Liver (tissue), 9 donors: ENCODE results near the gene TIGD1. TPM values are rescaled to one million over a fixed set of nuclear protein-coding genes. Genes with fewer than 3 reads are reported as not detected.

Experiments used
- DNase-seq: peaks from one replicate; pipeline ENCODE4 v3.0.0-alpha.2; 2017; ENCODE audit warnings: low spot score
- H3K27ac ChIP-seq, 2 donors: one replicate each; pipeline ENCODE4 v1.7.0; 2013; ENCODE audit warnings: inconsistent platforms in 2 of 2, low read length in 2 of 2, control low read depth in 1 of 2, low read depth in 1 of 2, mild to moderate bottlenecking in 1 of 2
- H3K27me3 ChIP-seq, 4 donors: one replicate each; pipeline versions ENCODE4 v1.6.1 to v1.7.0; 2013; ENCODE audit warnings: low read length in 3 of 4, inconsistent platforms in 1 of 4, mild to moderate bottlenecking in 1 of 4, moderate library complexity in 1 of 4; ENCODE audit not compliant: control insufficient read depth in 4 of 4, insufficient read depth in 4 of 4
- H3K36me3 ChIP-seq, 4 donors: one replicate each; pipeline versions ENCODE4 v1.6.1 to v1.7.0; 2013; ENCODE audit warnings: low read length in 3 of 4, mild to moderate bottlenecking in 3 of 4, low read depth in 1 of 4, moderate library complexity in 1 of 4; ENCODE audit not compliant: control insufficient read depth in 4 of 4, insufficient read depth in 3 of 4
- H3K4me1 ChIP-seq, 4 donors: one replicate each; pipeline versions ENCODE4 v1.6.1 to v1.7.0; 2013; ENCODE audit warnings: low read length in 3 of 4, mild to moderate bottlenecking in 3 of 4, moderate library complexity in 1 of 4; ENCODE audit not compliant: control insufficient read depth in 4 of 4, insufficient read depth in 4 of 4
- H3K4me3 ChIP-seq, 3 donors: one replicate each; pipeline versions ENCODE4 v1.6.1 to v1.7.0; 2013; ENCODE audit warnings: low read length in 3 of 3, control low read depth in 1 of 3, low read depth in 1 of 3, mild to moderate bottlenecking in 1 of 3
- H3K9ac ChIP-seq, 2 donors: one replicate each; pipeline ENCODE4 v1.7.0; 2013; ENCODE audit warnings: low read length in 2 of 2, mild to moderate bottlenecking in 2 of 2, moderate library complexity in 2 of 2, control low read depth in 1 of 2, low read depth in 1 of 2
- H3K9me3 ChIP-seq, 4 donors: one replicate each; pipeline versions ENCODE4 v1.6.1 to v1.7.0; 2013; ENCODE audit warnings: low read length in 3 of 4; ENCODE audit not compliant: control insufficient read depth in 4 of 4
- EGR1 ChIP-seq, 2 donors: IDR thresholded peaks; 2 replicates each; pipeline ENCODE4 v1.6.1; 2016 to 2018; ENCODE audit warnings: antibody characterized with exemption in 2 of 2, low read depth in 2 of 2
- FOXA1 ChIP-seq: IDR thresholded peaks from 2 replicates; pipeline ENCODE4 v1.6.1; 2016; ENCODE audit warnings: antibody characterized with exemption
- FOXA2 ChIP-seq: IDR thresholded peaks from 2 replicates; pipeline ENCODE4 v1.6.1; 2016; ENCODE audit warnings: antibody characterized with exemption
- GABPA ChIP-seq, 2 donors: IDR thresholded peaks in 1 of 2; conservative IDR thresholded peaks in 1 of 2; 2 replicates each; pipeline ENCODE4 v1.6.1; 2016; ENCODE audit warnings: antibody characterized with exemption in 2 of 2, mild to moderate bottlenecking in 1 of 2, moderate library complexity in 1 of 2
- HNF4A ChIP-seq, 2 donors: conservative IDR thresholded peaks; 2 replicates each; pipeline ENCODE4 v1.6.1; 2016; ENCODE audit warnings: antibody characterized with exemption in 2 of 2, mild to moderate bottlenecking in 2 of 2
- HNF4G ChIP-seq: IDR thresholded peaks from 2 replicates; pipeline ENCODE4 v1.6.1; 2016; ENCODE audit warnings: antibody characterized with exemption
- JUND ChIP-seq, 2 donors: IDR thresholded peaks; 2 replicates each; pipeline ENCODE4 v1.6.1; 2016; ENCODE audit warnings: antibody characterized with exemption in 2 of 2
- NR2F2 ChIP-seq: IDR thresholded peaks from 2 replicates; pipeline ENCODE4 v1.6.1; 2016; ENCODE audit warnings: antibody characterized with exemption
- RAD21 ChIP-seq, 2 donors: IDR thresholded peaks; 2 replicates each; pipeline ENCODE4 v1.6.1; 2016; ENCODE audit warnings: antibody characterized with exemption in 2 of 2, mild to moderate bottlenecking in 2 of 2
- RXRA ChIP-seq, 2 donors: IDR thresholded peaks; 2 replicates each; pipeline ENCODE4 v1.6.1; 2017 to 2018; ENCODE audit warnings: antibody characterized with exemption in 2 of 2, mild to moderate bottlenecking in 1 of 2
- SP1 ChIP-seq: IDR thresholded peaks from 2 replicates; pipeline ENCODE4 v1.6.1; 2018; ENCODE audit warnings: antibody characterized with exemption, mild to moderate bottlenecking
- TAF1 ChIP-seq: conservative IDR thresholded peaks from 2 replicates; pipeline ENCODE4 v1.6.1; 2016; ENCODE audit warnings: antibody characterized with exemption, mild to moderate bottlenecking
- YY1 ChIP-seq: IDR thresholded peaks from 2 replicates; pipeline ENCODE4 v1.6.1; 2016; ENCODE audit warnings: antibody characterized with exemption, mild to moderate bottlenecking
- WGBS: extraction: QIAGEN DNeasy Blood & Tissue Kit; methylation state at CpG from one replicate; pipeline ENCODE4 v1.1.7; 2013; 5-methylcytosine and 5-hydroxymethylcytosine counted together
- polyA plus RNA-seq, 2 donors: library from polyadenylated mRNA; stranded (reverse) in 1 of 2; unstranded in 1 of 2; fragments of 200-250 nt in 1 of 2; fragments of >200 nt in 1 of 2; fragmentation: Nextera tagmentation in 1 of 2; extraction: Ambion mirVana in 1 of 2; gene quantifications; one replicate each; pipeline versions ENCODE4 v1.2.1 to v1.2.3, GENCODE V29; 2013 to 2015
- total RNA-seq, 2 donors: library from RNA; depleted of rRNA; stranded (reverse); fragments of >200 nt; gene quantifications; one replicate each; pipeline ENCODE4 v1.2.3, GENCODE V29; 2014
- TF ChIP-seq, protein P1 (sequence below): IDR thresholded peaks from 2 replicates; pipeline ENCODE4 v1.6.1; 2016; ENCODE audit warnings: antibody characterized with exemption
- TF ChIP-seq, protein P2 (sequence below): IDR thresholded peaks from 2 replicates; pipeline ENCODE4 v1.6.1; 2016; ENCODE audit warnings: antibody characterized with exemption
- TF ChIP-seq, protein P3 (sequence below): IDR thresholded peaks from 2 replicates; pipeline ENCODE4 v1.6.1; 2016; ENCODE audit warnings: antibody characterized with exemption
- TF ChIP-seq, protein P4 (sequence below): IDR thresholded peaks from 2 replicates; pipeline ENCODE4 v1.6.1; 2016; ENCODE audit warnings: antibody characterized with exemption, mild to moderate bottlenecking
- donor health status: healthy.
- donor health status: healthy.
- donor health status: healthy.
- donor health status: healthy.
- donor health status: healthy.

TIGD1 gene
- total and polyA plus RNA-seq, 4 donors: 0.50 to 3.0 (median 1.7) TPM

DNA sequence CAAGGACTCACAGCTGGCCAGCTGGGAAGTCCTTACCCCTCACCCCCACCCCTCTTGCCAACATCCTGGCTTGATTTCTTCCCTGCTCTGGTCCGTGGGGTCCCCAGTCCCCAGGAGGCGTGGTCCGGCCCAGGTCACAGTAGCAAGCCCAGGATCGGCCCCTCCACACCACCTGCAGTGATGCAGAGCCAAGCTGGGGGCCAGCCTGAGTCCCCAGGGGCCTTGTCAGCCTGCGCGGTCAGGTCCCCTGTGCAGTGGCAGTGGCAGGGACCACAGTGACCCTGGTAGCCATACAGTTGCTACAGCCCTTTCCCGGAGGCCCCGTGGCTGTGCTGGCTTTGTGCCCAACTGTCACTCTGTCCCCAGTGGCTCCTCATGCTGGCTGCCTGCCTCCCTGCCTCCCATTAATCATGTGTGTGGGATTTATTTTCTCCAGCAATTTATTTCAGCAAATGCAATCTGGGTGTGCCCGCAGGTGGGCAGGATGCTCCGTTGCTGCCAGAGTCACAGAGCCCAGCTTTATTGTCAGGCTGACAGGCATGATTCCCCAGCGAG is 38.9 kb downstream of the TIGD1 start:
- Histone ChIP-seq H3K27ac (no peak overlapping the region), H3K4me3 (no peak overlapping the region), H3K27me3 (no peaks in the 10 kb centered on the region), H3K9ac (no peak overlapping the region), H3K36me3 (peaks cover 0 to 1% (median 0%) of the 10 kb centered on the region in 4 donors), H3K4me1 (no peaks in the 10 kb centered on the region), H3K9me3 (no peaks in the 10 kb centered on the region)
- WGBS: 73% methylated on average over 11 of the region's 11 CpGs
- TF ChIP-seq HNF4A (conservative IDR thresholded peaks at IDR 0.05): no peak
- TF ChIP-seq, protein P1, sequence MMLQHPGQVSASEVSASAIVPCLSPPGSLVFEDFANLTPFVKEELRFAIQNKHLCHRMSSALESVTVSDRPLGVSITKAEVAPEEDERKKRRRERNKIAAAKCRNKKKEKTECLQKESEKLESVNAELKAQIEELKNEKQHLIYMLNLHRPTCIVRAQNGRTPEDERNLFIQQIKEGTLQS: no peak
- no peak for TF ChIP-seq TAF1
- no peak for TF ChIP-seq YY1
- TF ChIP-seq JUND (IDR thresholded peaks at IDR 0.05): no peak
- no peak for TF ChIP-seq EGR1 (IDR thresholded peaks at IDR 0.05; ENCODE audit: low read depth in 2 of 2)
- TF ChIP-seq RXRA (IDR thresholded peaks at IDR 0.05): no peak
- no peak for TF ChIP-seq NR2F2
- no peak for TF ChIP-seq HNF4G
- no peak for TF ChIP-seq SP1
- TF ChIP-seq, protein P2, sequence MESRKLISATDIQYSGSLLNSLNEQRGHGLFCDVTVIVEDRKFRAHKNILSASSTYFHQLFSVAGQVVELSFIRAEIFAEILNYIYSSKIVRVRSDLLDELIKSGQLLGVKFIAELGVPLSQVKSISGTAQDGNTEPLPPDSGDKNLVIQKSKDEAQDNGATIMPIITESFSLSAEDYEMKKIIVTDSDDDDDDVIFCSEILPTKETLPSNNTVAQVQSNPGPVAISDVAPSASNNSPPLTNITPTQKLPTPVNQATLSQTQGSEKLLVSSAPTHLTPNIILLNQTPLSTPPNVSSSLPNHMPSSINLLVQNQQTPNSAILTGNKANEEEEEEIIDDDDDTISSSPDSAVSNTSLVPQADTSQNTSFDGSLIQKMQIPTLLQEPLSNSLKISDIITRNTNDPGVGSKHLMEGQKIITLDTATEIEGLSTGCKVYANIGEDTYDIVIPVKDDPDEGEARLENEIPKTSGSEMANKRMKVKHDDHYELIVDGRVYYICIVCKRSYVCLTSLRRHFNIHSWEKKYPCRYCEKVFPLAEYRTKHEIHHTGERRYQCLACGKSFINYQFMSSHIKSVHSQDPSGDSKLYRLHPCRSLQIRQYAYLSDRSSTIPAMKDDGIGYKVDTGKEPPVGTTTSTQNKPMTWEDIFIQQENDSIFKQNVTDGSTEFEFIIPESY: no peak
- no peak for TF ChIP-seq FOXA2
- TF ChIP-seq, protein P3, sequence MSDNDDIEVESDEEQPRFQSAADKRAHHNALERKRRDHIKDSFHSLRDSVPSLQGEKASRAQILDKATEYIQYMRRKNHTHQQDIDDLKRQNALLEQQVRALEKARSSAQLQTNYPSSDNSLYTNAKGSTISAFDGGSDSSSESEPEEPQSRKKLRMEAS: no peak
- TF ChIP-seq FOXA1: no peak
- no peak for TF ChIP-seq GABPA (IDR thresholded peaks at IDR 0.05 in 1 of 2, conservative IDR thresholded peaks at IDR 0.05 in 1 of 2)
- no peak for TF ChIP-seq RAD21 (IDR thresholded peaks at IDR 0.05)
- no peak for DNase-seq

DNA sequence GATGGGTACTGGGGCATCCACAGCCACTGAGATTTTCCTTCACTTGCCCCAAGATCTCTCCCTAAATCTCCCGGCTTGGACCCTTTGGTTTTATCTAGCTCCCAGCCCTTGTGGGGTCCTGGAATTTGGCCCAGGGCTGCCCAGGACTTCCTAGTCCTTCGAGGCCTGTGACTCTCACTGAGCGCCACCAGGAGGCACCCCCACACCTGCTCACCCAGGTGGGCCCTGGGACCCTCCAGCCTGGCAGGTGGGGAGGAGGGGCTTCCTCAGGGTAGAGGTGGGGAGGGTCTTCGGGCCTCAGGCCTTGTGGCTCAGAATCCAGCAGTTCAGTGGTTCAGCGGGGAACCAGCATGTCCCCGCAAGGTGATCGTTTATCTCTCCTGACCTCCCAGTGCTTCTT is 42.1 kb downstream of the TIGD1 start:
- 78% methylated on average over 7 of the region's 7 CpGs for WGBS
- H3K4me1 ChIP-seq: peaks cover 0 to 3% (median under 1%) of the 10 kb centered on the region in 4 donors
- H3K9me3 ChIP-seq: no peaks in the 10 kb centered on the region
- peaks cover 0 to 1% (median 0%) of the 10 kb centered on the region in 4 donors for H3K36me3 ChIP-seq
- no peaks in the 10 kb centered on the region for H3K27me3 ChIP-seq
- no peak overlapping the region for H3K27ac ChIP-seq
- no peak overlapping the region for H3K4me3 ChIP-seq
- no peak for DNase-seq
- TF ChIP-seq GABPA (IDR thresholded peaks at IDR 0.05 in 1 of 2, conservative IDR thresholded peaks at IDR 0.05 in 1 of 2) (no peak), FOXA1 (no peak), FOXA2 (no peak), NR2F2 (no peak)
- TF ChIP-seq, protein P3: no peak
- TF ChIP-seq, protein P4, sequence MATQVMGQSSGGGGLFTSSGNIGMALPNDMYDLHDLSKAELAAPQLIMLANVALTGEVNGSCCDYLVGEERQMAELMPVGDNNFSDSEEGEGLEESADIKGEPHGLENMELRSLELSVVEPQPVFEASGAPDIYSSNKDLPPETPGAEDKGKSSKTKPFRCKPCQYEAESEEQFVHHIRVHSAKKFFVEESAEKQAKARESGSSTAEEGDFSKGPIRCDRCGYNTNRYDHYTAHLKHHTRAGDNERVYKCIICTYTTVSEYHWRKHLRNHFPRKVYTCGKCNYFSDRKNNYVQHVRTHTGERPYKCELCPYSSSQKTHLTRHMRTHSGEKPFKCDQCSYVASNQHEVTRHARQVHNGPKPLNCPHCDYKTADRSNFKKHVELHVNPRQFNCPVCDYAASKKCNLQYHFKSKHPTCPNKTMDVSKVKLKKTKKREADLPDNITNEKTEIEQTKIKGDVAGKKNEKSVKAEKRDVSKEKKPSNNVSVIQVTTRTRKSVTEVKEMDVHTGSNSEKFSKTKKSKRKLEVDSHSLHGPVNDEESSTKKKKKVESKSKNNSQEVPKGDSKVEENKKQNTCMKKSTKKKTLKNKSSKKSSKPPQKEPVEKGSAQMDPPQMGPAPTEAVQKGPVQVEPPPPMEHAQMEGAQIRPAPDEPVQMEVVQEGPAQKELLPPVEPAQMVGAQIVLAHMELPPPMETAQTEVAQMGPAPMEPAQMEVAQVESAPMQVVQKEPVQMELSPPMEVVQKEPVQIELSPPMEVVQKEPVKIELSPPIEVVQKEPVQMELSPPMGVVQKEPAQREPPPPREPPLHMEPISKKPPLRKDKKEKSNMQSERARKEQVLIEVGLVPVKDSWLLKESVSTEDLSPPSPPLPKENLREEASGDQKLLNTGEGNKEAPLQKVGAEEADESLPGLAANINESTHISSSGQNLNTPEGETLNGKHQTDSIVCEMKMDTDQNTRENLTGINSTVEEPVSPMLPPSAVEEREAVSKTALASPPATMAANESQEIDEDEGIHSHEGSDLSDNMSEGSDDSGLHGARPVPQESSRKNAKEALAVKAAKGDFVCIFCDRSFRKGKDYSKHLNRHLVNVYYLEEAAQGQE: no peak
- TF ChIP-seq, protein P1: no peak
- H3K9ac ChIP-seq: no peak overlapping the region
